ENCODE measurements around the gene KIF26B. TPM values are rescaled to one million over a fixed set of nuclear protein-coding genes. Genes with fewer than 3 reads are reported as not detected.

The KIF26B gene
- polyA plus RNA-seq, 1 donor (not counting 4 experiments of a cell fraction or from before 2014, with no cell fraction given) = 0.58 TPM

DNA sequence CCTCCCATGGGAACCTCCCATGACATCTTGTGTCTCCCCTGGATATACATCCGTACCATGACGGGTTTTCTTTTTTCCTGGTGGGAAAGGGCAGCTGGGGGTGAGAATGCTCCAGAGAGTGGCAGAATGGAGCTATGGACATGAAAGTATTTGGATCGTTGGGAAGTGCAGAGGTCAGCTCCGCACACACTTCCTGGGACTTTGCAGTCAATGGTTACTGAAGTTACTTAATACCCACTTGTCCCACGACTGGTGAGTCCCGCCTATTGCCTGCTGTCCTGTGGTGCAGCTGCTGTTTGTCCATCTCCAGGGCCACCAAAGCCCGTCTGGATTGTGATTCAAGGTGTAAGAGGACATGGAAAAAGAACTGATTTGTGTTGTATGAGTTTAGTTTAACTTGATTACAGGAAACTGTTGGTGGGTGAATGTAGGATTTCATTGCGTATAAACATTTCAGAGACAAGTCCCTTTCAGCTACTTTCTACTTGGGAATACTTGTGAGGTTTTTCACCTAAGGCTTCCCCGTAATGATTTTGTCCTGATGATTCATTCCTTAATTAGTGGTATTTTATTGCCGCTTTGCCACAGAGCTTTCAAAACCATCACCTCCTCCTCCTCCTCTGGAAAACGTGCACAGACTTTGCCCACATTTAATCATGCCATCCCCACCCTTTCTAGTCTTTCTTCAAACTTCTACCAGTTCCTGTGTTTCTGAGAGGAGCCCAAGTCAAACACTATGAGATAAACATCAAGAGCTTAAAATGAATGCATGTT, 308.8 kb downstream of the KIF26B start:
- Histone ChIP-seq H3K9ac (ENCODE audit: control insufficient read depth, extremely low read depth, insufficient read depth, low read length) (no peak overlapping the region), H3K9me3 (ENCODE audit: control insufficient read depth, low read depth, low read length) (no peaks in the 10 kb centered on the region), H3K27ac (ENCODE audit: control insufficient read depth, insufficient read depth, low read length) (no peak overlapping the region), H3K36me3 (ENCODE audit: control insufficient read depth in 2 of 2, extremely low read depth in 1 of 2, insufficient read depth in 2 of 2, low read length in 2 of 2) (no peaks in the 10 kb centered on the region), H3K4me2 (ENCODE audit: control insufficient read depth, extremely low read depth, insufficient read depth, low read depth, low read length) (no peak overlapping the region), H3K4me3 (ENCODE audit: control insufficient read depth in 2 of 3, extremely low read depth in 1 of 3, insufficient read depth in 2 of 3, low read depth in 1 of 3, low read length in 3 of 3) (no peak overlapping the region), H3K9me1 (ENCODE audit: control insufficient read depth, extremely low read depth, insufficient read depth, low read length) (no peaks in the 10 kb centered on the region), H2AFZ (ENCODE audit: control insufficient read depth, low read length) (no peak overlapping the region), H3K79me2 (ENCODE audit: control insufficient read depth, insufficient read depth, low read length) (no peaks in the 10 kb centered on the region), H3K27me3 (ENCODE audit: control insufficient read depth, extremely low read depth, insufficient read depth, low read length) (no peaks in the 10 kb centered on the region), H3K4me1 (ENCODE audit: control insufficient read depth, extremely low read depth, insufficient read depth, low read length) (no peaks in the 10 kb centered on the region), H4K20me1 (ENCODE audit: control insufficient read depth, extremely low read depth, insufficient read depth, low read length) (no peaks in the 10 kb centered on the region)
- dilution Hi-C loops (cut with MboI; ENCODE audit: extremely low pct_ligation_motif_present, low sequenced_read_pairs) = no loop called here
- DNase-seq (ENCODE audit: low read depth, low spot score) = no peak
- FAIRE-seq = no peak
- TF ChIP-seq EZH2 (IDR thresholded peaks at IDR 0.05; ENCODE audit: low read length) = no peak
- TF ChIP-seq, protein P1, sequence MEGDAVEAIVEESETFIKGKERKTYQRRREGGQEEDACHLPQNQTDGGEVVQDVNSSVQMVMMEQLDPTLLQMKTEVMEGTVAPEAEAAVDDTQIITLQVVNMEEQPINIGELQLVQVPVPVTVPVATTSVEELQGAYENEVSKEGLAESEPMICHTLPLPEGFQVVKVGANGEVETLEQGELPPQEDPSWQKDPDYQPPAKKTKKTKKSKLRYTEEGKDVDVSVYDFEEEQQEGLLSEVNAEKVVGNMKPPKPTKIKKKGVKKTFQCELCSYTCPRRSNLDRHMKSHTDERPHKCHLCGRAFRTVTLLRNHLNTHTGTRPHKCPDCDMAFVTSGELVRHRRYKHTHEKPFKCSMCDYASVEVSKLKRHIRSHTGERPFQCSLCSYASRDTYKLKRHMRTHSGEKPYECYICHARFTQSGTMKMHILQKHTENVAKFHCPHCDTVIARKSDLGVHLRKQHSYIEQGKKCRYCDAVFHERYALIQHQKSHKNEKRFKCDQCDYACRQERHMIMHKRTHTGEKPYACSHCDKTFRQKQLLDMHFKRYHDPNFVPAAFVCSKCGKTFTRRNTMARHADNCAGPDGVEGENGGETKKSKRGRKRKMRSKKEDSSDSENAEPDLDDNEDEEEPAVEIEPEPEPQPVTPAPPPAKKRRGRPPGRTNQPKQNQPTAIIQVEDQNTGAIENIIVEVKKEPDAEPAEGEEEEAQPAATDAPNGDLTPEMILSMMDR (optimal IDR thresholded peaks at IDR 0.05 in 1 of 3, IDR thresholded peaks at IDR 0.05 in 1 of 3, conservative IDR thresholded peaks at IDR 0.05 in 1 of 3; ENCODE audit: extremely low read depth in 1 of 3, insufficient read depth in 2 of 3, low read length in 3 of 3) = no peak

GRCh38 chr1:245464290-245464689, 309.5 kb downstream of the KIF26B start:
- dilution Hi-C loops (cut with MboI; ENCODE audit: extremely low pct_ligation_motif_present, low sequenced_read_pairs) = no loop called here
- FAIRE-seq = no peak
- no peak for DNase-seq (ENCODE audit: low read depth, low spot score)
- Histone ChIP-seq H3K9me3 (ENCODE audit: control insufficient read depth, low read depth, low read length) (no peaks in the 10 kb centered on the region), H3K27me3 (ENCODE audit: control insufficient read depth, extremely low read depth, insufficient read depth, low read length) (no peaks in the 10 kb centered on the region), H3K4me3 (ENCODE audit: control insufficient read depth in 2 of 3, extremely low read depth in 1 of 3, insufficient read depth in 2 of 3, low read depth in 1 of 3, low read length in 3 of 3) (no peak overlapping the region), H3K27ac (ENCODE audit: control insufficient read depth, insufficient read depth, low read length) (no peak overlapping the region), H3K79me2 (ENCODE audit: control insufficient read depth, insufficient read depth, low read length) (no peaks in the 10 kb centered on the region), H3K36me3 (ENCODE audit: control insufficient read depth in 2 of 2, extremely low read depth in 1 of 2, insufficient read depth in 2 of 2, low read length in 2 of 2) (no peaks in the 10 kb centered on the region), H3K4me2 (ENCODE audit: control insufficient read depth, extremely low read depth, insufficient read depth, low read depth, low read length) (no peak overlapping the region), H3K9me1 (ENCODE audit: control insufficient read depth, extremely low read depth, insufficient read depth, low read length) (no peaks in the 10 kb centered on the region), H3K4me1 (ENCODE audit: control insufficient read depth, extremely low read depth, insufficient read depth, low read length) (no peaks in the 10 kb centered on the region), H2AFZ (ENCODE audit: control insufficient read depth, low read length) (no peak overlapping the region), H3K9ac (ENCODE audit: control insufficient read depth, extremely low read depth, insufficient read depth, low read length) (no peak overlapping the region), H4K20me1 (ENCODE audit: control insufficient read depth, extremely low read depth, insufficient read depth, low read length) (no peaks in the 10 kb centered on the region)
- no peak for TF ChIP-seq EZH2 (IDR thresholded peaks at IDR 0.05; ENCODE audit: low read length)
- TF ChIP-seq, protein P1 (optimal IDR thresholded peaks at IDR 0.05 in 1 of 3, IDR thresholded peaks at IDR 0.05 in 1 of 3, conservative IDR thresholded peaks at IDR 0.05 in 1 of 3; ENCODE audit: extremely low read depth in 1 of 3, insufficient read depth in 2 of 3, low read length in 3 of 3) = no peak
